GM23338 (cell line): Measurements from ENCODE around the gene C22orf23.

Experiments used
- CREB1 ChIP-seq: fragments of 250-450 bp; sonication (Bioruptor Pico); IDR thresholded peaks from 2 replicates; pipeline ENCODE4 v1.5.0; 2020; ENCODE audit warnings: low read depth, mild to moderate bottlenecking, moderate library complexity
- CTCF ChIP-seq, 2 experiments: fragments of 200-600 bp in 1 of 2; sonication (generic) in 1 of 2; conservative IDR thresholded peaks; 2 replicates each; pipeline versions ENCODE4 v1.5.1 to v1.6.1; 2016 to 2017; ENCODE audit warnings: antibody characterized with exemption in 2 of 2, low read depth in 2 of 2, mild to moderate bottlenecking in 2 of 2, moderate library complexity in 1 of 2
- ETS1 ChIP-seq: IDR thresholded peaks from 2 replicates; pipeline ENCODE4 v1.6.1; 2016; ENCODE audit warnings: antibody characterized with exemption
- EZH2 ChIP-seq: fragments of 200-600 bp; sonication (generic); IDR thresholded peaks from one replicate; pipeline ENCODE4 v1.8.0; 2017; ENCODE audit warnings: antibody characterized with exemption, mild to moderate bottlenecking, low read depth; ENCODE audit not compliant: unreplicated experiment
- EZH2phosphoT487 ChIP-seq: fragments of 200-600 bp; sonication (generic); IDR thresholded peaks from one replicate; pipeline ENCODE4 v1.8.1; 2018; ENCODE audit warnings: antibody characterized with exemption; ENCODE audit not compliant: unreplicated experiment
- JUNB ChIP-seq: IDR thresholded peaks from one replicate; pipeline ENCODE4 v1.6.1; 2016; ENCODE audit warnings: antibody characterized with exemption; ENCODE audit not compliant: unreplicated experiment
- NANOG ChIP-seq: IDR thresholded peaks from 2 replicates; pipeline ENCODE4 v1.6.1; 2016; ENCODE audit warnings: antibody characterized with exemption, borderline replicate concordance
- POLR2AphosphoS5 ChIP-seq: IDR thresholded peaks from 2 replicates; pipeline ENCODE4 v1.6.1; 2016; ENCODE audit warnings: antibody characterized with exemption, low read depth
- ZNF462 ChIP-seq: fragments of 250-450 bp; sonication (Bioruptor Pico); IDR thresholded peaks from 2 replicates; pipeline ENCODE4 v1.5.0; 2020; ENCODE audit warnings: mild to moderate bottlenecking, moderate library complexity
- TF ChIP-seq, protein P1 (sequence below): IDR thresholded peaks from one replicate; pipeline ENCODE4 v1.6.1; 2018; ENCODE audit warnings: antibody characterized with exemption; ENCODE audit not compliant: unreplicated experiment

DNA sequence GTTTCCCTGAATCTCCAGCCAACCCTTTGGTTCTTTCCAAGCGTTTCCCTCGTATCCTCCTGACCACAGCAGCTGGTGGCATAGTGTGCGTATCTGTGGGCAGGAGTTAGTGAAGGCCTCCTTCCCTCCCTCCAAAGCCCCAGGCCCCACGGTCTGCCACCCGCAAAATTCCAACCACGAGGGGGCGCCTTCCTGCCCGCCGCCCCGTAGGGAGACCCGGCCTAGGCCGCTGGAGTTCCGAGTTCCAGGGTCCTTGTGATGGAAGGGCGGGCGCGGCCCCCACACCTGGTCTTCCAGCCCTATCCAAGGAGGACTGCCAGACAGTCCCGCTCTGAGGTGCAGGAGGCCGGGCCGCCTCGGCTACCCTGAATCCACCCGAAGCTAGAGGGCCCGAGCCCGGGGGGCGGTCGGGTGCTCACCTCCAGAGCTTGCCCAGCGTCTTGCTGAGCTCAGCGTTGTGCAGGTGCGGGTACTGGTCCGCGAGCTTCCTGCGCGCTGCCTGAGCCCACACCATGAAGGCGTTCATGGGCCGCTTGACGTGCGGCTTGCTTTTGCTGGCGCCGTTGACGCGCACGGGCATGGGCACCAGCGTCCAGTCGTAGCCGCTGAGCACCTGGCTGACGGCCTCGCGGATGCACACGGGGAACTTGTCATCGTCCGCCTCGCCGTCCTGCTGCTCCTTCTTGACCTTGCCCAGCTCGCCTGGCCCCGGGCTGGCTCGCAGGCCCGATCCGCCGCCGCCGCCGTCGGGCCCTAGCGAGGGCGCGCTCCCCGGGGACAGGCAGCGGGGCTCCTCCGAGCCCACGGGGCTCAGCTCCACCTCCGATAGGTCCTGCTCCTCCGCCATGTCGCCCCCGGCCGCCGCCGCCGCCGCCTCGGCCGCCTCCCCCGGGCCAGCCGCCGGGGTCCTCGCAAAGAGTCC lies 29.8 kb upstream of the C22orf23 start:
- TF ChIP-seq CTCF (conservative IDR thresholded peaks at IDR 0.05; ENCODE audit: low read depth in 2 of 2) (peak; percentile 93), POLR2AphosphoS5 (no peak), EZH2 (no peak), EZH2phosphoT487 (no peak), CREB1 (CRISPR knock-in tag) (no peak), ZNF462 (CRISPR knock-in tag) (no peak), NANOG (no peak), ETS1 (no peak), JUNB (no peak)
- TF ChIP-seq, protein P1, sequence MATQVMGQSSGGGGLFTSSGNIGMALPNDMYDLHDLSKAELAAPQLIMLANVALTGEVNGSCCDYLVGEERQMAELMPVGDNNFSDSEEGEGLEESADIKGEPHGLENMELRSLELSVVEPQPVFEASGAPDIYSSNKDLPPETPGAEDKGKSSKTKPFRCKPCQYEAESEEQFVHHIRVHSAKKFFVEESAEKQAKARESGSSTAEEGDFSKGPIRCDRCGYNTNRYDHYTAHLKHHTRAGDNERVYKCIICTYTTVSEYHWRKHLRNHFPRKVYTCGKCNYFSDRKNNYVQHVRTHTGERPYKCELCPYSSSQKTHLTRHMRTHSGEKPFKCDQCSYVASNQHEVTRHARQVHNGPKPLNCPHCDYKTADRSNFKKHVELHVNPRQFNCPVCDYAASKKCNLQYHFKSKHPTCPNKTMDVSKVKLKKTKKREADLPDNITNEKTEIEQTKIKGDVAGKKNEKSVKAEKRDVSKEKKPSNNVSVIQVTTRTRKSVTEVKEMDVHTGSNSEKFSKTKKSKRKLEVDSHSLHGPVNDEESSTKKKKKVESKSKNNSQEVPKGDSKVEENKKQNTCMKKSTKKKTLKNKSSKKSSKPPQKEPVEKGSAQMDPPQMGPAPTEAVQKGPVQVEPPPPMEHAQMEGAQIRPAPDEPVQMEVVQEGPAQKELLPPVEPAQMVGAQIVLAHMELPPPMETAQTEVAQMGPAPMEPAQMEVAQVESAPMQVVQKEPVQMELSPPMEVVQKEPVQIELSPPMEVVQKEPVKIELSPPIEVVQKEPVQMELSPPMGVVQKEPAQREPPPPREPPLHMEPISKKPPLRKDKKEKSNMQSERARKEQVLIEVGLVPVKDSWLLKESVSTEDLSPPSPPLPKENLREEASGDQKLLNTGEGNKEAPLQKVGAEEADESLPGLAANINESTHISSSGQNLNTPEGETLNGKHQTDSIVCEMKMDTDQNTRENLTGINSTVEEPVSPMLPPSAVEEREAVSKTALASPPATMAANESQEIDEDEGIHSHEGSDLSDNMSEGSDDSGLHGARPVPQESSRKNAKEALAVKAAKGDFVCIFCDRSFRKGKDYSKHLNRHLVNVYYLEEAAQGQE, result no peak
